ENCODE data around the gene PCDH1.
"Not testable (repeated sequence)": the region's sequence is repeated elsewhere in the genome, so short reads cannot be mapped to it uniquely, and the experiment has no call there.

PCDH1 gene

GRCh38 chr5:141910271-141910673 is 32.1 kb upstream of the PCDH1 start:
- H3K36me3 ChIP-seq (ENCODE audit: insufficient read depth, low read length) = no peaks in the 10 kb centered on the region
- no peaks in the 10 kb centered on the region for H3K9me3 ChIP-seq (ENCODE audit: low read length)
- H3K4me1 ChIP-seq (ENCODE audit: insufficient read depth, low read length) = peaks cover 5% of the 10 kb centered on the region
- H3K4me3 ChIP-seq (ENCODE audit: low read length) = no peak overlapping the region
- no peaks in the 10 kb centered on the region for H3K27me3 ChIP-seq (ENCODE audit: insufficient read depth, low read length)
- no peak overlapping the region for H2AFZ ChIP-seq (ENCODE audit: low read depth, low read length)

GRCh38 chr5:141909212-141909611 is 31.0 kb upstream of the PCDH1 start:
- H3K9me3 ChIP-seq (ENCODE audit: low read length) = no peaks in the 10 kb centered on the region
- H3K36me3 ChIP-seq (ENCODE audit: insufficient read depth, low read length) = no peaks in the 10 kb centered on the region
- H3K4me3 ChIP-seq (ENCODE audit: low read length) = no peak overlapping the region
- H2AFZ ChIP-seq (ENCODE audit: low read depth, low read length) = no peak overlapping the region
- no peaks in the 10 kb centered on the region for H3K27me3 ChIP-seq (ENCODE audit: insufficient read depth, low read length)
- H3K4me1 ChIP-seq (ENCODE audit: insufficient read depth, low read length) = peaks cover 5% of the 10 kb centered on the region

- Histone ChIP-seq H2AFZ (ENCODE audit: low read depth, low read length) (no peak overlapping the region), H3K36me3 (ENCODE audit: insufficient read depth, low read length) (no peaks in the 10 kb centered on the region), H3K4me1 (ENCODE audit: insufficient read depth, low read length) (peaks cover 1% of the 10 kb centered on the region), H3K27me3 (ENCODE audit: insufficient read depth, low read length) (no peaks in the 10 kb centered on the region), H3K4me3 (ENCODE audit: low read length) (no peak overlapping the region), H3K9me3 (ENCODE audit: low read length) (no peaks in the 10 kb centered on the region)
These were observed 30.6 kb upstream of the PCDH1 start for GRCh38 chr5:141908796-141909195.

- no peak overlapping the region for H3K4me3 ChIP-seq (ENCODE audit: low read length)
- H3K27me3 ChIP-seq (ENCODE audit: insufficient read depth, low read length) = no peaks in the 10 kb centered on the region
These were observed 28.8 kb upstream of the PCDH1 start for GRCh38 chr5:141906972-141907371.

GRCh38 chr5:141906517-141906916 is 28.3 kb upstream of the PCDH1 start:
- no peak overlapping the region for H3K4me3 ChIP-seq (ENCODE audit: low read length)
- no peaks in the 10 kb centered on the region for H3K36me3 ChIP-seq (ENCODE audit: insufficient read depth, low read length)
- H3K4me1 ChIP-seq (ENCODE audit: insufficient read depth, low read length) = no peaks in the 10 kb centered on the region
- no peaks in the 10 kb centered on the region for H3K27me3 ChIP-seq (ENCODE audit: insufficient read depth, low read length)
- H2AFZ ChIP-seq (ENCODE audit: low read depth, low read length) = no peak overlapping the region
- H3K9me3 ChIP-seq (ENCODE audit: low read length) = no peaks in the 10 kb centered on the region

More at GRCh38 chr5:141906972-141907371, 28.8 kb upstream of the PCDH1 start:
- Histone ChIP-seq H3K9me3 (ENCODE audit: low read length) (no peaks in the 10 kb centered on the region), H2AFZ (ENCODE audit: low read depth, low read length) (no peak overlapping the region), H3K36me3 (ENCODE audit: insufficient read depth, low read length) (no peaks in the 10 kb centered on the region), H3K4me1 (ENCODE audit: insufficient read depth, low read length) (no peaks in the 10 kb centered on the region)

GRCh38 chr5:141904551-141904950 is 26.3 kb upstream of the PCDH1 start:
- Histone ChIP-seq H3K9me3 (ENCODE audit: low read length) (no peaks in the 10 kb centered on the region), H3K4me3 (ENCODE audit: low read length) (no peak overlapping the region), H3K36me3 (ENCODE audit: insufficient read depth, low read length) (no peaks in the 10 kb centered on the region), H3K27me3 (ENCODE audit: insufficient read depth, low read length) (no peaks in the 10 kb centered on the region), H2AFZ (ENCODE audit: low read depth, low read length) (no peak overlapping the region), H3K4me1 (ENCODE audit: insufficient read depth, low read length) (no peaks in the 10 kb centered on the region)

GRCh38 chr5:141903261-141903660 is 25.1 kb upstream of the PCDH1 start:
- Histone ChIP-seq H3K9me3 (ENCODE audit: low read length) (no peaks in the 10 kb centered on the region), H3K27me3 (ENCODE audit: insufficient read depth, low read length) (no peaks in the 10 kb centered on the region), H3K4me3 (ENCODE audit: low read length) (no peak overlapping the region), H3K36me3 (ENCODE audit: insufficient read depth, low read length) (no peaks in the 10 kb centered on the region), H2AFZ (ENCODE audit: low read depth, low read length) (no peak overlapping the region), H3K4me1 (ENCODE audit: insufficient read depth, low read length) (no peaks in the 10 kb centered on the region)

- no peak overlapping the region for H3K4me3 ChIP-seq (ENCODE audit: low read length)
- no peak overlapping the region for H2AFZ ChIP-seq (ENCODE audit: low read depth, low read length)
- no peaks in the 10 kb centered on the region for H3K9me3 ChIP-seq (ENCODE audit: low read length)
- H3K27me3 ChIP-seq (ENCODE audit: insufficient read depth, low read length) = no peaks in the 10 kb centered on the region
- H3K4me1 ChIP-seq (ENCODE audit: insufficient read depth, low read length) = no peaks in the 10 kb centered on the region
- no peaks in the 10 kb centered on the region for H3K36me3 ChIP-seq (ENCODE audit: insufficient read depth, low read length)
These were observed 24.0 kb upstream of the PCDH1 start for GRCh38 chr5:141902015-141902814.

GRCh38 chr5:141898448-141899049 is 20.3 kb upstream of the PCDH1 start:
- Histone ChIP-seq H3K27me3 (ENCODE audit: insufficient read depth, low read length) (no peaks in the 10 kb centered on the region), H2AFZ (ENCODE audit: low read depth, low read length) (no peak overlapping the region), H3K36me3 (ENCODE audit: insufficient read depth, low read length) (no peaks in the 10 kb centered on the region), H3K9me3 (ENCODE audit: low read length) (no peaks in the 10 kb centered on the region), H3K4me3 (ENCODE audit: low read length) (no peak overlapping the region), H3K4me1 (ENCODE audit: insufficient read depth, low read length) (no peaks in the 10 kb centered on the region)

GRCh38 chr5:141897425-141897824 is 19.2 kb upstream of the PCDH1 start:
- no peaks in the 10 kb centered on the region for H3K27me3 ChIP-seq (ENCODE audit: insufficient read depth, low read length)
- no peak overlapping the region for H3K4me3 ChIP-seq (ENCODE audit: low read length)
- no peaks in the 10 kb centered on the region for H3K9me3 ChIP-seq (ENCODE audit: low read length)
- no peak overlapping the region for H2AFZ ChIP-seq (ENCODE audit: low read depth, low read length)
- no peaks in the 10 kb centered on the region for H3K36me3 ChIP-seq (ENCODE audit: insufficient read depth, low read length)
- H3K4me1 ChIP-seq (ENCODE audit: insufficient read depth, low read length) = no peaks in the 10 kb centered on the region

GRCh38 chr5:141890429-141890828 is 12.2 kb upstream of the PCDH1 start:
- not testable (repeated sequence) for H3K9me3 ChIP-seq (ENCODE audit: low read length); H3K27me3 ChIP-seq (ENCODE audit: insufficient read depth, low read length); H3K36me3 ChIP-seq (ENCODE audit: insufficient read depth, low read length); H3K4me1 ChIP-seq (ENCODE audit: insufficient read depth, low read length); H3K4me3 ChIP-seq (ENCODE audit: low read length); H2AFZ ChIP-seq (ENCODE audit: low read depth, low read length)

- Histone ChIP-seq H2AFZ (ENCODE audit: low read depth, low read length) (no peak overlapping the region), H3K4me3 (ENCODE audit: low read length) (no peak overlapping the region), H3K4me1 (ENCODE audit: insufficient read depth, low read length) (peaks cover 12% of the 10 kb centered on the region), H3K36me3 (ENCODE audit: insufficient read depth, low read length) (no peaks in the 10 kb centered on the region), H3K27me3 (ENCODE audit: insufficient read depth, low read length) (no peaks in the 10 kb centered on the region), H3K9me3 (ENCODE audit: low read length) (no peaks in the 10 kb centered on the region)
These were observed 11.2 kb upstream of the PCDH1 start for GRCh38 chr5:141889282-141889871.

GRCh38 chr5:141883892-141884318 is 5.7 kb upstream of the PCDH1 start:
- Histone ChIP-seq H2AFZ (ENCODE audit: low read depth, low read length) (peak overlapping the region; percentile 11), H3K36me3 (ENCODE audit: insufficient read depth, low read length) (no peaks in the 10 kb centered on the region), H3K4me1 (ENCODE audit: insufficient read depth, low read length) (peaks cover 59% of the 10 kb centered on the region), H3K4me3 (ENCODE audit: low read length) (peak overlapping the region; percentile 51), H3K27me3 (ENCODE audit: insufficient read depth, low read length) (no peaks in the 10 kb centered on the region), H3K9me3 (ENCODE audit: low read length) (no peaks in the 10 kb centered on the region)
